HG03097 (cell line): ENCODE results near the gene HES7.

Source experiments
- ATAC-seq: cut with Tn5 transposase; IDR thresholded peaks from one replicate; pipeline ENCODE4 v1.9.1; 2021; ENCODE audit not compliant: unreplicated experiment, low FRiP score

Gene HES7

DNA sequence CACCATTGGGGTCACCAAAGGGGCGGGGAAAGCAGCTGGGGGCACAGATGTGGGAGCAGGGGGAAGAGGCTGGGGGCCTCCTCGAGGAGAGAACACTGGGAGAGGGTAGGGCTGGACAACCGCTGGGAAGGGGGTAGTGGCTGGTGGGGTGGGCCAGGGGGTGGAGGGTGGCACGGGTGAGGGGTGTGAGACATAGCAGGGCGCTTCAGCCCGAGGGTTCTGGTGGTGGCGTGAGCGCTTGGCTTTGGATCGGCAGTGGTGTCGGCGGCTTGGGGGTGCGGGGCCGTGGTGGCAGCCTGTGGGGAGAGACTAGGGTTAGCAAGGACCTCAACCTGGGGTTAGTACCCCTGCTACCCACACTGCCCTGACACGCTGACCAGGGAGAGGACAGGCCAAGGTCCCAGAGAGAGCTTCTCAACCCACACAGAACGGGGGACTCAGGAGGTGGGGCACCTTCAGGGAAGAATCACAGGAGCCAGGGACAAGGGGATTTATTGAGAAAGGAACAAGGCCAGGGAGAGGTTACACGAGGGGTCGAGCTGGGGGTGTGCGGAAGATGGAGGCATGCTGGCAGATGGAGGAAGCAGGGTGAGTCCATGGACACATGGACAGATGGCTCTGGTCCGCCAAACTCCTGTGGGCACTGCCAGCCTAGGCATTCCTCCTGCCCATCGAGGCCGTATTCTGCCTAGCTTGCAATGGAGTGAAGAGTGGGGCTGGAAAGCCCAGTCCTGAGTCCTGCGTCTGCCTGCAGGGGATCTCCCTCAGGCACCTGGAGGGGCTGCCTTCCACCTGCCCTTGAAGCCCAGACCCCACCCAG, 19.9 kb upstream of the HES7 start:
- no peak for ATAC-seq

DNA sequence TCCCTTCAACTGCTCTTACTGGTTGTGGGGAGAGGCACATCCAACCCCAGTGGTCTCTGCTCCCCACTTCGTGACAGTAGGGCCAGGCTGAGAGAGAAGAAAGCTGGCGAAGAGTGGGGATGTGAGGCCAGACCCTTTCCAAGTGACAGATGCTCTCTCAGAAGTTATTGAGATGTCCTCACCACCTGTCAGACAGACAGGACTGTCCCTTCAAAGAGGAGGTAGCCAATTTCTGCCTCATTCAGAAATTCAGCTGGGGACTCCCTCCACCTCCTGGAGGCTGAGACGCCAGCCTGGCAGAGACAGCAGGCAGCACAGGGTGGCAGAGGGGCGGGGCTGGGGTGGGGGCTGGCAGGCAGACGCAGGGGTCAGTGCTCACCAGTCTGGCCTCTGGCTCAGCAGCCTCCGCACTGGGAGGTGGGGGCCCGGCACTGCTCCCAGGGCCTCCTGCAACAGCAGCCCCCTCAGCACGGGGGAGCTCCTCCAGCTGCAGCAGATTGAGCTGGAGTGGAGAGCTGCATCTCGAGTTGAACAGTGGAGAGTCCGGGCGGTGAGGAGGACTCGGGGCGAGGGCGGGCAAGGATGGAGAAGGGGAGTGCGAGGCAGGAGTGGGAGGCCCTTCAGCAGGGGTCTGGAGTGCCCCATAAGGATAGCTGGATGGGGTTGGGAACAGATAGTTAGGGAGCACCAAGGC, 19.1 kb upstream of the HES7 start:
- no peak for ATAC-seq

DNA sequence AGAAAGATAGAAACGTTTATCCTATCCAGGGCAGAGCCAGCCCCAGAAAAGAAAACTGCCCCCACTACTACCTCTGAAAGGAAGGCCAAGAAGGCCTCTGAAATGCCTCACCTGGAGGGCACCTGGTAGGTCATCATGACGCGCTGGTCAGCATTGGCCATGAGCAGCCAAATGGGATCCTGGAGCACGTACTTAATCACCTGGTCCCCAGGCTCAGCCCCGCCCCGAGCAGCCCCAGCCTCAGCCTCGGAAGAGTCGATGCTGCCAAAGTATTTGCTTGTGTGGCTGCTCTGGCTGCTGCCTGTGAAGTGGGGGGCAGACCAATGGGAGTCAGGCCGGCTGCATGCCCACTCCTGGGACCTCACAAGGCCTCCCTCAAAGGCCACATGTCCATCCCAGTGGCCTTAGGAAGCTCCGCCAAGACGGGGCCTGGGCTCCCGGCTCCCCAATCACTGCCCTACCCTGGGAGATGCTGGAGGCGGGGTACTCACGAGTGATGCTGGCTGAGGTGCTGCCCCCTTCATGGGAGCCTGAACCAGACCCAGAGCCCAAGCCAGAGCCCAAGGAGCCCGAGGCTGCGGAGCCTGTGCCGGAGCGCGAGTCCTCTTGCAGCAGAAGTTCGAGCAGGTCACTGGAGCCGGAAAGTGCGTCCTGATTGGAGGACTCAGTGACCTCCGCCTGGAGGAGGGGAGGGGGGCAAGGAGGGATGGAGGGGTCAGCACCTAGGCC, 18.4 kb upstream of the HES7 start:
- ATAC-seq, result no peak

DNA sequence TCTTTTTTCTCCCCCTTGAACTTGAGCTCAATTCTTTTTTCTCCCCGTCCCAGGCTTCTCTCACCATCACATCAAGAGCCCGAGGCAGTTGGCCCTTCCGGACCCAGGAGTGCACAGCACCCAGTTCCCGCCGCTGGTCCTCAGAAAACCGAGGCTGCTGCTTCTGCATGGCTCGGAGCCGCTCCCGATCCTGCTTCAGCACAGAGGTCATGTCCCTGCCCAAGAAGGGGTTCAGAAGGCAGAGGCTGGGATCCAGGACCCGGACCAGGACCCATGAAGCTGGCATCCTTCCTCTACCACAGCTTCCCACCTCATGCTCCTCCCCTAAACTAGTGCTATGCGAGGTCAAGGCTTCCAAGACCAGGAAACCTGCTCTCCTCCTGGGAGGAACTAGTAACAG, 17.8 kb upstream of the HES7 start:
- ATAC-seq, result no peak

DNA sequence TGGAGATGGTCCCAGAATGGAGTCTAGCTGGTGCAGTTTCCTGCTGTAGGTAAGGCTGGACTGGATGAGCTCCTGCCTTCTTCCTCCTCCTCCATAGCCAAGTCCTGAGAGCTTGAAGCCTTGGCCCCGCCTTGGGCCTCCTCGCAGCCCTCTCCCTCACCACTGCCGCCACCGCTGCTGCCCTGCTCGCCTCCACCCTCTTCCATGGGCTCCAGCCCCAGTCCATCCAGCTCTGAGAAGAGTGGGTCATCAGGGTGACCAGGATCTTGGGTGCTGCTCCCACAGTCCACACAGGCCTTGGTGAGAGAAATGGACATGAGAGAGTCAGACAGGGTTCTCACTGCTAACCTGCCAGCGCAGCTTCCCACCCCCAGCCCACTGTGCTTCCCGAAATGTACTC, 17.1 kb upstream of the HES7 start:
- no peak for ATAC-seq

DNA sequence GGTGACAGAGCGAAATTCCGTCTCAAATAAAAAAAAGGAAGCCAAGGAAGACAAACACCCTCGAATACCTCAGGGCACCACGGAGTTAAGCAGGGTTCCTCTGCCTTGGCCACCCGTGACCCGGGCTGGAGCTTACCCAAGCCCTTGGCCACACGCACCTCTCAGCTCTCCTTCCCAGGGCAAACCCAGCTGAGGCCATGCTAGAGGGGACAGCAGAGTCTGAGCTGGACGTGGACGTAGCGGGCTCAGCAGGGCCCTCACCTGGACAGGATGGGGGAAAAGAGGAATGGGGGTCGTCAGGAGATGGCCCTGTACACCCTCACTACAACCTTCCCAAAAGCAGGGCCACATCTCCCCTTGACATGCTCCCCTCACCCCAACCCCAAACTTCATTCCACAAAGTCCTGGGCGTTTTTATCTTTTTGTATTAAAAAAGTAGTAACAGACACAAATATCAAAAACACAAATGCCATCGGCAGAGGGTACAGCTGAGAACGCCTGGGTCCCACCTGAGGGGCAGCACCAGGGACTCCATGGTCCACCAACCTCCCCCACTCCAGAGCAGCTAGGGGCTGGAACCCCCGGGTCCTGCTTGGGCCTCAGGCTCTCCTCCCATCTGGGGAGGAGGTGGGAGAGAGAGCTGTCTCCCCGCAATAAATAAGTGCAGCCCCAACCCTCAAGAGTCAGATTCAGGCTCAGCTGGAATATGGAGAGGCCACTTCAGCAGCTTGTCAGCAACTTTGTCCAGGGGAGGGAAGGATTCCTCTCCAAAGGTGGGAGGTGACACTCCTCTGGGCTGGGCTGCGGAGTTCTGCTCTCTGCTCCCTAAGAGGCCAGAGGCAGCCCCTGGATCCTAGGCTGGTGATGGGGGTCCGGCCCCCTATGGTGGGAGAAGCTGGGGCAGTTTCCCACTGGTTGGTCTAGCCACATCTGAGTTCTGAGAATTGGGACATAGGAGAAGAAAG, 16.4 kb upstream of the HES7 start:
- no peak for ATAC-seq

DNA sequence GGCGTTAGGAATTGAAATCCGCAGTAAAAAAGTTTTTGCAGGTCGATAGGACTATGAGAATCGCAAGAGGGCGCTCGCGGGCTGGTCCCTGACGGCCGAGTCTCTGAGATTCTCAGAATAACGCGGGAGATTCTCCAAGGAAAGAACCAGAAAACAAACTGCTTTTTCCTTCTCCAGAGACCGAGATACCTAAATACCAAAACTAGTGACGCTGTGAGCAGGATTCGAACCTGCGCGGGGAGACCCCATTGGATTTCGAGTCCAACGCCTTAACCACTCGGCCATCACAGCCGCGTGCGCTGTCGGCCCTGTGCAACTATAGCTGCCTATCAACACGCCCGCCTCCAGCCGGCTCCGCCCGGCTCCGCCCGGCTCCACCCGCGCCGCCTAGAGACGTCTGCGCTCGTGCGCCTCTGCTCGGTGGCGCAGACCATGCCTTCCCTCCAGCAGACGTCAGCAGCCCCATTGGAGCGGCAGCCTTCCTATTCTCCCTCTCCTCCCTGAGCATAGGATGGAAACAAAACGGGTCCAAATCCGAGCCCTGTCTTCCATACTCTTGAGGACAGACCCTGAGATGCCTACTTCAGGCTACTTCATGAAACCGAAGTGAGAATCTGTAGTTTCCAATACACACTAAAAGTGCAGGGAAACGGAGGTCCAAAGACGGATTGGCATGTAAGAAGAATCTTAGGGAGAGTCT, 14.9 kb upstream of the HES7 start:
- ATAC-seq, result peak; percentile 81

DNA sequence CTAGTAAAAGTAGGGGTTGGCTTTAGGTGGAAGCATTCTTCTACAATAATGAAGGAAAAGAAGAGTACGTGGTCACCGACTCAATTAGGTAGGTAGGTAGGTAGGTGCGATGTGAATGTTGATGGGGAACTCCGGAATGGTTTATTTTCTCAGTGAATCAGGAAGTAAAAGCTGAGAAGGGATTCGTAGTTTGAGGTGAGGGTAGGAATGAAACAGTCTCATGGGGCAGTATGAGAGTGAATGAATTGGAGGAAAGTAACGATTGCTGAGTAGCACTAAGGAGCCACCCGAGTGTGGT, 14.4 kb upstream of the HES7 start:
- ATAC-seq, result no peak

DNA sequence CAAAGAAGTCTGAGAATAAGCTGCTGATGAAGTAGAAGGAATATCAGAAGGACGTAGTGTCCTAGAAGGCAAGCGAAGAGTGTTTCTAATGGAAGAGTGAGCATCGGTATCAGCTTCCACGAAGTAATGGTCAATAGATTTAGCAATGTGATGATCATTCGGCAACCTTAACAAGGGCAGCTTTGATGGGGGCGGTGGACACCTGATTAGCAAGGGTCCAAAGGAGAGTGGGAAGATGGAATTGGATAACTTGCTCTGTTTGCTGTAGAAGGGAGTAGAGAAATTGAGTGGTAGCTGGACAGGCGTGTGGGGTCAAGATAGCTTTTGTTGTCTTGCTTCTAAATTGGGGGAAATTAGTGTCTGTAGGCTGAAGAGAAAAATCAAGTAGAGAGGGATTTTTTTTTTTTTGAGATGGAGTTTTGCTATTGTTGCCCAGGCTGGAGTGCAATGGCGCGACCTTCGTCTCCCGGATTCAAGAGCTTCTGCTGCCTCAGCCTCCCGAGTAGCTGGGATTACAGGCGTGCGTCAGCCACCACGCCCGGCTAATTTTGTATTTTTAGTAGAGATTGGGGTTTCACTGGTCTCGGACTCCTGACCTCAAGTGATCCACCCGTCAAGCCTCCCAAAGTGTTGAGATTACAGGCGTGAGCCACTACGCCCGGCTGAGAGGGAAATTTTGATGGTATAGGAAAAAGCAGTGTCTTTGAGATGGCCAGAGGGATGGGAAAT, 13.9 kb upstream of the HES7 start:
- ATAC-seq, result peak; percentile 2

DNA sequence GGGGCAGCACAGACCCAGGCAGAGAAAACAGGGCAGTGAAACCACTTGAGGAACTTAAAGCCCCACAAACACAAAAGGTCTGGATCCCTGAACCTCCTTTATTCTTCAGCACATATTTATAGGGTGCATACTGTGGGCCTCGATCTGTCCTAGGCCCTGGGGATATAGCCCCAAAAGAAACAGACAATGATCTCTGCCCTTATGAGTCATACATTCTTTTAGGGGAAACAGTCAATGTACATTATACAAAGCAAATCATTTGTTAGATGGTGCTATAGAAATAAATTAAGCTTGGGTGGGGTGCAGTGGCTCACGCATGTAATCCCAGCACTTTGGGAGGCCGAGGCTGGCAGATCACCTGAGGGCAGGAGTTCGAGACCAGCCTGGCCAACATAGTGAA, 10.0 kb upstream of the HES7 start:
- no peak for ATAC-seq

DNA sequence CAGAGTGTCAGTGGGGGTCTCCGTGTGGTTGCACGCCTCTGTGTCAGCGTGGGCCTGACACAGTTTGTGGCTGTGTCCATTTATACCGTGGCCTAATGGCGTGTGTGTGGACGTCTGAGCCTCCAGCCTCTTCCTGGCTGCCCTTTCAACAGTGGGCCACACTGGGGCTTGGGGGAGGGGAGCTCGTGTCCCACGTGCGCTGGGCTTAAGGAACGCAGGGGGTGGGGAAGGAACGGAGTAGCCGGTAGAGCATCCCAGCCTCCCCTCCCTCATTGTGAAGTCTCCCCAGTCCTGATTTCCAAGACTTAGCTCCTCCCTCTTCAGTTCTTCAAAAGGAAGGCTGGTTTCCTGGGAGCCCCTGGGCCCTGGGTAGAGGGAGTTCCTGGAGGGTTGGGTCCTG, 9.5 kb upstream of the HES7 start:
- no peak for ATAC-seq

DNA sequence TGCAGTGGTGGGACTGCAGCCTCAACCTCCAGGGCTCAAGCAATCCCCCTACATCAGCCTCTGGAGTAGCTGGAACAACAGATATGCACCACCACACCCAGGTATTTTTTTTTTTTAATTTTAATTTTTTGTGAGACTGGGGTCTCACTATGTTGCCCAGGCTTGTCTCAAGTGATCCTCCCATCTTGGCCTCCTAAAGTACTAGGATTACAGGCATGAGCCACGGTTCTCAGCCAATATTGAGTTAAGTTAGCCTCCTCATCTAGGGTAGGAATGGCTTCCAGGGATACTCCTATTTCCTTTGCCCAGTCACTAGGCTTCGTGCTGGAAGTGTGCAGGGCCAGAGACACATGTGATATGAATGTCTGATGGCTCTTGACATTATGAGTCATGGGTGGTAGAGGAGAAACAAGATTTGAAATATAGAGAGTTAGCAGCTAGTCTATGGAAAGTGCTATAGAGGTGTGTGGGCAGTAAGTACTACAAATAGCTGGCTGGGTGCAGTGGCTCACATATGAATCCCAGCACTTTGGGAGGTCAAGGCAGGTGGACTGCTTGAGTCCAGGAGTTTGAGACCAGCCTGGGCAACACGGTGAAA, 8.0 kb upstream of the HES7 start:
- no peak for ATAC-seq

DNA sequence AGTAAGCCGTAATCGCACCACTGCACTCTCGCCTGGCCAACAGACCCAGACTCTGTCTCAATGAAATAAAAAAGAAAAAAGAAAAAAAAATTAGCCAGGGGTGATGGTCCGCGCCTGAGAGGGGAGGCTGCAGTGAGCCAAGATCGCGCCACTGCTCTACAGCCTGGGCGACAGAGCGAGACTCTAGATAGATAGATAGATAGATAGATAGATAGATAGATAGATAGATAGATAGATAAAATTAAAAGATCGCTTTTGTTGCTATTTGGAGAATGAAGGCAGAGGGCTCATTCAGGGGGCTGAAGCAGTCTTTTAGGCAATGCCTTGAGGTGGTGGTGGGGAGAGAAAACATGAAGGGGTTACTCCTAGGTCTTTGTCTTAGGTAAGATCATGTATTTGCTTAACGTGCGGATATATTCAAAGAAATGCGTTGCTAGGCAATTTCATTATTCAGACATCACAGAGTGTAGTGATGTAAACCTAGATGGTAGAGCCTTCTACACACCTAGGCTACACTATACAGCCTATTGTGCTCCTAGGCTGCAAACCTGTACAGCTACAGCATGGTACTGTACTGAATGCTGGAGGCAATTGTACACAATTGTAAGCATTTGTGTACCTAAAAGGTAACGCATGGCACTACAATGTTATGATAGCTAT, 4.3 kb upstream of the HES7 start:
- ATAC-seq, result no peak

DNA sequence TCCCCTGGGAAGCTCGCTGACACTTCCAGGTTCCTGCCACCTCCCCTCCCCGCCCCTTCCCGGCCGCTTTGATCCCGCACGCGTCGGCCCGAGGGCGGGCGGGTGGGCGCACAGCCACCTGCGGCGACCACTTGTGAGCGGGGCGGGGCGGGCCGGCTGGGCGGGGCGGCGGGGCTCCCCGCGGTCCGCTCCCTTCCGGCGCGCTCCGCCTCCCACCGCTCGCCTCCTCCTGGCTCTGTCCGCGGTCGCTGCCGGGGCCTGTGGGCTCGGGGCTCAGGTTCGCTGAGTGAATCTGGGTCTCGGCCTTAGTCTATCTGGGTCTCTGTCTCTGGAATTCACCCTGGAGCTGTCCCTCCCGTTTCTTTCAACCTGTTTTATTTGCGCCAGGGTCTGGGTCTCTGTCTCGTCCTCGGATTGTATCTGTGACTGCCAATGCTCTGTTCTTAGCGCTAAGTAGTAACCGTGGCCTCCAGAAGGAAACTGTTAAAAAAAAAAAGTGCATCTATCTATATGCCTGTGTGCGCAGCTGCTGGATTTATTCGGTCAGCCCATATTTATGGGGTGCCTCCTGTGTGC, 2.7 kb upstream of the HES7 start:
- no peak for ATAC-seq

DNA sequence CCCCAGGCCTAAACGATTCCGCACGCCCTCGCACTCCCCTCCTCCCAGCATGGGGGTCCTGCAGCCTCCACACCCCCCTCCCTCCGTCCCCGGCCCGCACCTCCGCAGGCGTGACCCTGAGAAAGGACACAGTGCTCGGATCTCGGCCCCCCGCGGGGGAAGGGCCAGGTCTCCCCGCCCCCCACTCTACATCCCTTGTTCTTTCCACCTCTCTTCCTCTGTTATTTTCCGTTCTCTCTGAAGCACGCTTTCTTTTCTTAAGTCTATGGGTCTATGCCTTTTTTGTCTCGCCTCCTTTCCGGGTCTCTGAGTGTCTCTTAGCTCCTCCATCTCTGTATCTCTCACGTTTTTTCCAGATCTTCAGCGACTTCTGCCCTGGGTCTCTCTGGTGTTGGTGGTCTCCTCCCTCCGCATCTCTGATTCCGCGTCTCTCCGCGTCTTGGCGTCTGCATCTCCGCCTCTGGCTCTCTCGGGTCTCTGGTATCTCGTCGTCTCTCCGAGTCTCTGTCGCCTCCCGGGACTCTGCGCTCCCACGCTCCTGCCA, 2.1 kb upstream of the HES7 start:
- no peak for ATAC-seq

DNA sequence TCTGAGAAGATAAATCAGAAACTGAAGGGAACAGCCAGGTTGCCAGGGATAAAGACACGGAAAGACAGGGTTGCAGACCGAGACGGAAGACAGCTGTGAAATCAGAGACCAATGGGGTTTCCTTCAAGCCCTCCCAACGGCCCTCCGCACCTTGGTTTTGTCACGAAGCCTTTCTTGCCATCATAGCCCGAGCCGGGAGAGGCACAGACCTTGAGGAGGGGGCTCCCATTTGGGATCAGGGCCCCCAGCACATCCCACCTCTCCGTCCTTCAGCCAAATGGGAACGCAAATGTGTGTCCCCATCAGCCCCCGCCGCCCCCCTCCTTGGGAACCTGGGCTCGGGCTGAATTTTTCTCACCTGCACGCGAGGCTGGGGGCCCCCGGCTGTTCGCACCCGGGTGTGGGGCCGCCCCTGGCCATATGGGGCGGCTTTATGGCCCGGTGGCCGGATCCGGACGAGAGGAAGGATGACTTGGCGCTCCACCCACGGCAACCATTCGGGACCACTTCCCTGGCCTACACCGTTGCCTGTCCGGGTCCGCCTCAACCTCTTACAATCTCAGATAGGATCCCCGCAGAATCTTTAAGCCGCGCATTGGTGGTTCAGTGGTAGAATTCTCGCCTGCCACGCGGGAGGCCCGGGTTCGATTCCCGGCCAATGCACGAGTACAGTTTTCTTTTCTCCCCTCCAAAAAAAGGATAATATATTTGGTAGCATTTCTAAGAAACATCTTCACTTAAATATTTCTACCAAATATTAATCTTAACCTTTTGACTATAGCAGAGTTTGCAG, 1.4 kb upstream of the HES7 start:
- no peak for ATAC-seq
